ENCODE measurements around the gene INSIG1. TPM values are rescaled to one million over a fixed set of nuclear protein-coding genes. Genes with fewer than 3 reads are reported as not detected.

INSIG1 gene
- total RNA-seq, 6 donors from 2014 or later, result 16.8 to 136 (median 100) TPM

GRCh38 chr7:155354371-155355048, 56.8 kb downstream of the INSIG1 start:
- DNase-seq, result no peak
- TF ChIP-seq POLR2A (IDR thresholded peaks at IDR 0.05), result no peak
- TF ChIP-seq POLR2AphosphoS5 (IDR thresholded peaks at IDR 0.05), result no peak
- TF ChIP-seq, protein P1, sequence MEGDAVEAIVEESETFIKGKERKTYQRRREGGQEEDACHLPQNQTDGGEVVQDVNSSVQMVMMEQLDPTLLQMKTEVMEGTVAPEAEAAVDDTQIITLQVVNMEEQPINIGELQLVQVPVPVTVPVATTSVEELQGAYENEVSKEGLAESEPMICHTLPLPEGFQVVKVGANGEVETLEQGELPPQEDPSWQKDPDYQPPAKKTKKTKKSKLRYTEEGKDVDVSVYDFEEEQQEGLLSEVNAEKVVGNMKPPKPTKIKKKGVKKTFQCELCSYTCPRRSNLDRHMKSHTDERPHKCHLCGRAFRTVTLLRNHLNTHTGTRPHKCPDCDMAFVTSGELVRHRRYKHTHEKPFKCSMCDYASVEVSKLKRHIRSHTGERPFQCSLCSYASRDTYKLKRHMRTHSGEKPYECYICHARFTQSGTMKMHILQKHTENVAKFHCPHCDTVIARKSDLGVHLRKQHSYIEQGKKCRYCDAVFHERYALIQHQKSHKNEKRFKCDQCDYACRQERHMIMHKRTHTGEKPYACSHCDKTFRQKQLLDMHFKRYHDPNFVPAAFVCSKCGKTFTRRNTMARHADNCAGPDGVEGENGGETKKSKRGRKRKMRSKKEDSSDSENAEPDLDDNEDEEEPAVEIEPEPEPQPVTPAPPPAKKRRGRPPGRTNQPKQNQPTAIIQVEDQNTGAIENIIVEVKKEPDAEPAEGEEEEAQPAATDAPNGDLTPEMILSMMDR (IDR thresholded peaks at IDR 0.05), result no peak
- no peak for TF ChIP-seq EP300 (IDR thresholded peaks at IDR 0.05)
- H3K4me1 ChIP-seq, result peaks cover 0 to 7% (median 0%) of the 10 kb centered on the region in 4 donors
- H3K36me3 ChIP-seq, result no peaks in the 10 kb centered on the region
- no peak overlapping the region for H3K27ac ChIP-seq
- H3K27me3 ChIP-seq, result peaks cover 0 to 14% (median 0%) of the 10 kb centered on the region in 4 donors
- 77 to 82% methylated on average over 18 to 20 of the region's 20 CpGs for WGBS, 2 donors
- no peaks in the 10 kb centered on the region for H3K9me3 ChIP-seq
- no peak for ATAC-seq (ENCODE audit: low FRiP score in 2 of 2)
- H3K4me3 ChIP-seq, result no peak overlapping the region

DNA sequence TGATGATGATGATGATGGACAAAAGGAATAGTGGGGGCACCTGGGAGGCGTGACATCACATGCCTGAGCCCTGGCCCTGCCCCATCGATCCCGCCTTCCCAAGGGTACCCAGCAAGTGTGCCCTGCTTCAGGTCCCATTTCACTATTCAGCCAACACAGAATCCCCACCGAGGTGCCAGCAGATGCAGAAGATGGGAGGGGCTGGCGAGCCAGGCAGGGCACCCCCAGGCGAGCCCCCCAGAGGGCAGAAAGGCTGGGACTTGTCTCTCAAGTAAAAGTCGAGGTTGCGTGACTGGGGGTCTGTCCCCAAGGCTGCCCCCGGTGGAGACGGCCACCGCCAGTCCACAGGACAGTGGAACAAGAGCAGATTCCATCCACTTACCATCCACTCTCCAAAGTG, 57.5 kb downstream of the INSIG1 start:
- Histone ChIP-seq H3K27ac (no peak overlapping the region), H3K36me3 (no peaks in the 10 kb centered on the region), H3K4me3 (no peak overlapping the region), H3K4me1 (peaks cover 0 to 7% (median 0%) of the 10 kb centered on the region in 4 donors), H3K27me3 (peaks cover 0 to 12% (median 0%) of the 10 kb centered on the region in 4 donors), H3K9me3 (no peaks in the 10 kb centered on the region)
- ATAC-seq (ENCODE audit: low FRiP score in 2 of 2), result no peak
- no peak for DNase-seq
- WGBS, 2 donors, result 75 to 89% methylated on average over 9 to 11 of the region's 11 CpGs
- no peak for TF ChIP-seq POLR2AphosphoS5 (IDR thresholded peaks at IDR 0.05)
- no peak for TF ChIP-seq EP300 (IDR thresholded peaks at IDR 0.05)
- TF ChIP-seq POLR2A (IDR thresholded peaks at IDR 0.05), result no peak
- TF ChIP-seq, protein P1 (IDR thresholded peaks at IDR 0.05), result no peak

DNA sequence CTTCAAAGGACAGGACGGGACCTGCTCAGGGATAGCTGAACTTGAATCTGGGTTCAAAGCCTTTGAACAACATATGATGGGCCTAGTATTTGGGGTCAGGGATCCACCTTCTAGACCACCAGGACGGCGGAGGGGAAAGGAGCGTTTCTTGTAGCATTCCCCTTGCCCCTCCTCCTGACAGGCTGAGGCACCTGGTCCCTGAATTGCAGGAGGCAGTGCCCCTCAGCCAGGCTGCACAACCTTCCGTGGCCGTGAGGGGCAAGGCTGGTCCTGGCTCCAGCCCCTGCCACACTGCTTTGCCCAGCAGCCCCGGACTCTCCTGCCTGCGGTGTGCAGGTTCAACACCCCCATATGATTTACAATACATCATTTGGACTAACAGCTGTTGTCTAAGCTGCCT, 58.1 kb downstream of the INSIG1 start:
- Histone ChIP-seq H3K36me3 (no peaks in the 10 kb centered on the region), H3K27ac (no peak overlapping the region), H3K4me3 (no peak overlapping the region), H3K9me3 (no peaks in the 10 kb centered on the region), H3K27me3 (peaks cover 0 to 12% (median 0%) of the 10 kb centered on the region in 4 donors), H3K4me1 (peaks cover 0 to 7% (median 0%) of the 10 kb centered on the region in 4 donors)
- DNase-seq (no peak), ATAC-seq (ENCODE audit: low FRiP score in 2 of 2) (no peak)
- TF ChIP-seq POLR2A (IDR thresholded peaks at IDR 0.05), result no peak
- no peak for TF ChIP-seq EP300 (IDR thresholded peaks at IDR 0.05)
- TF ChIP-seq POLR2AphosphoS5 (IDR thresholded peaks at IDR 0.05), result no peak
- TF ChIP-seq, protein P1 (IDR thresholded peaks at IDR 0.05), result no peak
- 82 to 83% methylated on average over 6 to 8 of the region's 8 CpGs for WGBS, 2 donors

GRCh38 chr7:155356323-155357105, 58.8 kb downstream of the INSIG1 start:
- Histone ChIP-seq H3K4me3 (no peak overlapping the region), H3K27ac (no peak overlapping the region), H3K9me3 (no peaks in the 10 kb centered on the region), H3K36me3 (no peaks in the 10 kb centered on the region), H3K4me1 (peaks cover 0 to 11% (median 0%) of the 10 kb centered on the region in 4 donors), H3K27me3 (peaks cover 0 to 12% (median 0%) of the 10 kb centered on the region in 4 donors)
- TF ChIP-seq EP300 (IDR thresholded peaks at IDR 0.05) (no peak), POLR2A (IDR thresholded peaks at IDR 0.05) (no peak)
- no peak for ATAC-seq (ENCODE audit: low FRiP score in 2 of 2)
- DNase-seq, result no peak
- 38 to 51% methylated on average over 14 of the region's 14 CpGs for WGBS, 2 donors

DNA sequence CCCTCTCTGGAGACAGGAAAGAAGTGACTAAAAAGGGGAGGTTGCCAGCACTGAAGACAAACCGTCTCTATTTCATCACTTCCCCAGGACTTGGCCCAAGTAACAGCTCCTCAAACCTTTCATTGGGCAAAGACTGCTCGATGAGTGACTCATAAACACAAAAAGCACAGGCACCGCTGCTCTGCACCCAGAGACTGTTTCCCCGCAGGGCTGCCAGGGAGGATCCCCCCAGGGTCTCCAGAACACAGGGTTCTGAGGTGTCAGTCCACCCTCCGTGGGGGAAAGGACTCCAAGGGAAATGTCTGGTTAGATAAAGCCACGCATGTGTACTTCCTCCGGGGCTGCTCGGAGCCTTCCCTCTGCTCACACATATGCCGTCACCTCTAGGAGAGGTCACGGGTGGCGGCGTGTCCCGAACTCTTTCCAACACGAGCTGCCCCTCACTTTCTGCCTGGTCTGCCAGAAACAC, 59.9 kb downstream of the INSIG1 start:
- DNase-seq, result no peak
- TF ChIP-seq POLR2AphosphoS5 (IDR thresholded peaks at IDR 0.05) (no peak), POLR2A (IDR thresholded peaks at IDR 0.05) (no peak), EP300 (IDR thresholded peaks at IDR 0.05) (no peak)
- TF ChIP-seq, protein P1 (IDR thresholded peaks at IDR 0.05), result no peak
- Histone ChIP-seq H3K36me3 (no peaks in the 10 kb centered on the region), H3K4me3 (no peak overlapping the region), H3K4me1 (peaks cover 0 to 11% (median 0%) of the 10 kb centered on the region in 4 donors), H3K27me3 (peaks cover 0 to 7% (median 0%) of the 10 kb centered on the region in 4 donors), H3K27ac (no peak overlapping the region), H3K9me3 (no peaks in the 10 kb centered on the region)
- 31 to 37% methylated on average over 14 of the region's 14 CpGs for WGBS, 2 donors
- no peak for ATAC-seq (ENCODE audit: low FRiP score in 2 of 2)
